SK-N-MC (cell line): ENCODE measurements around the gene CCT3.
A peak's percentile ranks its signal among the peaks of the same experiment; 100 is the strongest.

Experiments
- EZH2 ChIP-seq: fragments of 200-600 bp; sonication (generic); IDR thresholded peaks from one replicate; pipeline ENCODE4 v1.6.1; 2017; ENCODE audit warnings: antibody characterized with exemption
- FOXP2 ChIP-seq: optimal IDR thresholded peaks from 2 replicates; pipeline ENCODE3; 2011; ENCODE audit warnings: mild to moderate bottlenecking, moderate library complexity; ENCODE audit not compliant: insufficient read depth; ENCODE audit errors: extremely low read length, control extremely low read depth
- POLR2AphosphoS5 ChIP-seq: IDR thresholded peaks from 2 replicates; pipeline ENCODE4 v1.6.1; 2012; ENCODE audit warnings: mild to moderate bottlenecking, low read depth, low read length, borderline replicate concordance

DNA sequence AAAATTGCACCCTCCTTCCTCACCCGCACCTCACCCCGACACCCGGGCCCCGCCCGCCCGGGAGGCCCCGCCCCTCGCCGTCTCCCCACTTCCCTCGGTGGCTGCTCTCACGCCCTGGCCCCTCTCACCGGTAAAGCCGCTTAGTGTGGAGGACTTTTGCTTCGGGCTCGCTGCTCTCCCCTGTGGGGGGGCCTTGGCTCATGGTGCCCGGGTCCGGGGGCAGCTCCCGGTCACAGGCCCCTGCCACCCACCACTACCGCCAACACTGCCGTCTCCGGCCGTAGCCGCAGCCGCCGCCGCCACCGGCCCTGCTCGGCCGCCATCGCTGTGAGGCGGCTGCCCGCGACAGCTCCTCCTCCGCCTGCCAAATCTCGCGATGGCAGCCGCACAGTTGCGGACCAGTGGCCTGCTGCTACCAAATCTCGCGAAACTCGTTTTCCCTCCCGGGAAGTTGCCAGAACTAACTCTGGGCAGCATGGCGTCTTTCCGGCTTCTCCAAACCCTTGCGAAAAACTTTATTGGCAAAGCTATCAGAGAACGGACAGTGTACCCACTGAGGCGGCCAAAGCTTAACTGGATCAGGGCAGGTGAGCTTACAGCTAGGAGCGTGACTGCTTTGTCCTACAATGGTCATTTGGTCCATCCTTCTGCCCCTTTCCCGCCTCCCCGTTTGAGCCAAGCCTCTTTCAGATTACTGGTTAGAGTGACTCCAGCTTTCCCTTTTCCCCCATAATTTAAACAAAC, 55.4 kb downstream of the CCT3 start, which contains the start of gene SMG5:
- TF ChIP-seq POLR2AphosphoS5 (peak; percentile 95), EZH2 (no peak), FOXP2 (no peak)
